ENCODE data around the gene ZNF76.

The ZNF76 gene

DNA sequence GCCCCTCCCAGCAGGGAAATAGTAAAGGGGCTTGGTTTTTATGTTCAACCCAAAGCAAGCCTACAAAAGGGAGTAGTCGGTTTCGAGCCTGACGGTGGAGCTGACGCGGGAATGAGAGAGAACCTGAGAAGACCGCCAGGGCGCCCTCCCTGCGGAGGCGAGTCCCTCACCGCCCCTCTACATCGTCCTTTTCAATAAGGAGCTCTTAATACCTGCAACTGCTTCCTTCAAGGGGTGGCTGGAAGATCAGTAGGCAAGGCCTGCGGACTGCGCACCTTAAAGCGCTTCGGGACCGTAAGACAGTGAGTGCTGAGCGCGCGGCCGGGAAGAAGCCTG lies 709 bp upstream of the ZNF76 start:
- TF ChIP-seq TAF1 (IDR thresholded peaks at IDR 0.05; ENCODE audit: low read depth) (no peak), TEAD4 (IDR thresholded peaks at IDR 0.05) (no peak)
- TF ChIP-seq, protein P1, sequence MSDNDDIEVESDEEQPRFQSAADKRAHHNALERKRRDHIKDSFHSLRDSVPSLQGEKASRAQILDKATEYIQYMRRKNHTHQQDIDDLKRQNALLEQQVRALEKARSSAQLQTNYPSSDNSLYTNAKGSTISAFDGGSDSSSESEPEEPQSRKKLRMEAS (IDR thresholded peaks at IDR 0.05) = no peak

DNA sequence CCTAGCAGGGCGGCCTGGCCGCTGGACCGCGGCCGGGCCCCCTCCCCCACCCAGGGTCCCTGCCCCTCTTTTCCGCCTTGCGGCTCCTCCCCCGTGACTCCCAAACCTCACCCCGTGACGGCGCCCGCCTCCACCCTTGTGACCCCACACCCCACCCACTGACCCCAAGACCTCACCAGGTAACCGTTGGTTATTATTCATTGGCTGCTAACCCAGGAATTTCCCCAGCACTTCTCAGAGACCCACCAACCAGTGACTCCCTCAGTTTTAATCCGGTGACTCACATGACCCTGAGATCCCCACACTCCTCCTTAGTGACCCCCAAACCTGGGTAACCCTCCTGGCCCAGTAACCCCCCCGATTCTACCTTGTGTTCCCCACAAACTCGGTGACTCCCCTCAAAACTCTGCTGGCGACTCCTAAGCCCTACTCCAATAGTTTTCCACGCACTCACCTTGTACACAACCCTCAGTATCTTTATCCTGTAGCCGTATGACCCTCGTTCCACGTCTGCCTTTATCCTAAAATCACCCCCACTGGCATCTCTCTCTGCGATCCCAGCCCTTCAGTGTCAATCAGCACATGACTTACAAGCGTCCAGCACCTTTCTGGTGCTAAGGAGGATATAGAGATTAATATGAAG lies 534 bp downstream of the ZNF76 start:
- TF ChIP-seq, protein P2, sequence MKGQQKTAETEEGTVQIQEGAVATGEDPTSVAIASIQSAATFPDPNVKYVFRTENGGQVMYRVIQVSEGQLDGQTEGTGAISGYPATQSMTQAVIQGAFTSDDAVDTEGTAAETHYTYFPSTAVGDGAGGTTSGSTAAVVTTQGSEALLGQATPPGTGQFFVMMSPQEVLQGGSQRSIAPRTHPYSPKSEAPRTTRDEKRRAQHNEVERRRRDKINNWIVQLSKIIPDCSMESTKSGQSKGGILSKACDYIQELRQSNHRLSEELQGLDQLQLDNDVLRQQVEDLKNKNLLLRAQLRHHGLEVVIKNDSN (IDR thresholded peaks at IDR 0.05) = no peak; the same call in 1 of the 2 replicates
- no peak for TF ChIP-seq NFIC (IDR thresholded peaks at IDR 0.05)
- TF ChIP-seq TAF1 (IDR thresholded peaks at IDR 0.05; ENCODE audit: low read depth) = no peak
- TF ChIP-seq YY1 (IDR thresholded peaks at IDR 0.05; ENCODE audit: low read depth) = no peak
- no peak for TF ChIP-seq EP300 (IDR thresholded peaks at IDR 0.05; ENCODE audit: borderline replicate concordance)
- TF ChIP-seq CEBPB (IDR thresholded peaks at IDR 0.05) = no peak
- no peak for TF ChIP-seq CREB1 (IDR thresholded peaks at IDR 0.05; ENCODE audit: low read depth)
- TF ChIP-seq, protein P3, sequence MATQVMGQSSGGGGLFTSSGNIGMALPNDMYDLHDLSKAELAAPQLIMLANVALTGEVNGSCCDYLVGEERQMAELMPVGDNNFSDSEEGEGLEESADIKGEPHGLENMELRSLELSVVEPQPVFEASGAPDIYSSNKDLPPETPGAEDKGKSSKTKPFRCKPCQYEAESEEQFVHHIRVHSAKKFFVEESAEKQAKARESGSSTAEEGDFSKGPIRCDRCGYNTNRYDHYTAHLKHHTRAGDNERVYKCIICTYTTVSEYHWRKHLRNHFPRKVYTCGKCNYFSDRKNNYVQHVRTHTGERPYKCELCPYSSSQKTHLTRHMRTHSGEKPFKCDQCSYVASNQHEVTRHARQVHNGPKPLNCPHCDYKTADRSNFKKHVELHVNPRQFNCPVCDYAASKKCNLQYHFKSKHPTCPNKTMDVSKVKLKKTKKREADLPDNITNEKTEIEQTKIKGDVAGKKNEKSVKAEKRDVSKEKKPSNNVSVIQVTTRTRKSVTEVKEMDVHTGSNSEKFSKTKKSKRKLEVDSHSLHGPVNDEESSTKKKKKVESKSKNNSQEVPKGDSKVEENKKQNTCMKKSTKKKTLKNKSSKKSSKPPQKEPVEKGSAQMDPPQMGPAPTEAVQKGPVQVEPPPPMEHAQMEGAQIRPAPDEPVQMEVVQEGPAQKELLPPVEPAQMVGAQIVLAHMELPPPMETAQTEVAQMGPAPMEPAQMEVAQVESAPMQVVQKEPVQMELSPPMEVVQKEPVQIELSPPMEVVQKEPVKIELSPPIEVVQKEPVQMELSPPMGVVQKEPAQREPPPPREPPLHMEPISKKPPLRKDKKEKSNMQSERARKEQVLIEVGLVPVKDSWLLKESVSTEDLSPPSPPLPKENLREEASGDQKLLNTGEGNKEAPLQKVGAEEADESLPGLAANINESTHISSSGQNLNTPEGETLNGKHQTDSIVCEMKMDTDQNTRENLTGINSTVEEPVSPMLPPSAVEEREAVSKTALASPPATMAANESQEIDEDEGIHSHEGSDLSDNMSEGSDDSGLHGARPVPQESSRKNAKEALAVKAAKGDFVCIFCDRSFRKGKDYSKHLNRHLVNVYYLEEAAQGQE (IDR thresholded peaks at IDR 0.05; ENCODE audit: low read depth) = no peak
- TF ChIP-seq RAD21 (IDR thresholded peaks at IDR 0.05; ENCODE audit: low read depth) = no peak
- no peak; the same call in 1 of the 2 replicates for TF ChIP-seq ZBTB7A (IDR thresholded peaks at IDR 0.05; ENCODE audit: low read depth)
- TF ChIP-seq EGR1 (IDR thresholded peaks at IDR 0.05) = no peak
- TF ChIP-seq, protein P1 (IDR thresholded peaks at IDR 0.05) = no peak
- TF ChIP-seq FOXM1 (IDR thresholded peaks at IDR 0.05; ENCODE audit: borderline replicate concordance, low read depth) = no peak
- TF ChIP-seq TEAD4 (IDR thresholded peaks at IDR 0.05) = no peak
- TF ChIP-seq TCF12 (IDR thresholded peaks at IDR 0.05; ENCODE audit: low read depth) = no peak

DNA sequence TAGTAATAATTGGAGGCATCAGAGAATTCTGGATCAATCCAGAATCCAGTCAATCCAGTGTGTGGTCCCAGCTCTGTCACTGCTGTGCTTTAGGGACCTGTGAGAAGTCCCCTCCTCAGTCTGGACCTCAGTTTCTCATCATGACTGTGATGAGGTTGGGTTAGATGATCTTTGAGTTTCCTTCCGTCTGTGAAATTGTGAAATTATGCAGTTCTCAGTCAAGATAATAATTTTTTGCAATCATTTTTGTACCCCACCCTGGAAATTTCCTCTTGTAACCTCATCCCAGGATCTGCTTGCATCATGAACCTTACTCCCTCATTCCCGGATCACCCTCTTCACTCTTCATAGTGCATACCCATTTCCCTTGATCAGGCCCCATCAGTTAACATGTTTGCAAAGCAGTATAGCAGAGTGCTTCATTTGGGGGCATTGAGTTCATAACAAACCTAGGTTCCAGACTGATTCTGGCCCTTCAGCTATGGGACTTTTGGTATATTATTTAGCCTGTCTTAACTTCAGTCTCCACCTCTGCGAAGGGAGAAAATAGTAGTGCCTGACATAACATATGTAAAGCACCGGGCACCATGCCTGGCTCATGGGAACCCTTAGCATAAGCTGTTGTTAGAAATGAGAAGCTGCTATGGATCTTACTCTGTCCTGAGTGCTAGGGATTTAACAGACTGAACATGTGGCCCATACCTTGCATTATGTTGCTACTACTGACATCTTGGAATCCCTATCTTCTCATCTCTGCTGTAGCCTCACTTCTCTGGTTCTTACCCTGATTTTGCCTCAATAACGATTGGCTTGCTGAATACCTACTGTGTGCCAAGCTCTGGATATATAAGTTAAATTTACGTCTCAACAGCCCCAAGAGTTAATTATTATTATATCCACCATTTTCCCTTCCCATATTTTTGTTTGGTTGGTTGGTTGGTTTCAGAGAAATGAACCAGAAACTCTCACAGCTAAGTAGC lies 1.3 kb downstream of the ZNF76 start:
- no peak for TF ChIP-seq RAD21 (IDR thresholded peaks at IDR 0.05; ENCODE audit: low read depth)
- TF ChIP-seq, protein P3 (IDR thresholded peaks at IDR 0.05; ENCODE audit: low read depth) = no peak

DNA sequence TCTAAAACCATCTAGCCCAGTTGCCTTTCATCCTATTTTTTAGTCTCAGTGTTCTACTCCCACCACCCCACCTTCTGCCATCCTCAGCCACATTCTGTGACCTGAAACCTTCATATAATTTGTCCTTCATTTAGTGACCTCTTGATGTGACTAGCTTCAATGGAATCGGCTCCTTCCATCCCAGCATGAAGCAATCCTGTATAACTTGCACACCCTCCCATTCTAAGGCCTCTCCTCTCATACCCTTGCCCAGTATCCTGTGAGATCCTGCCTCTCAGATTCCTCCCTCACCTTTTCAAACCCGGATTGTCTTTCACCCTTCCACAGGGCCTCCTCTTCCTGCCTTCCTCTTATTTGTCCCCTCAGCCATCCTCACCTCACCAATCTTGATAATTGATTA lies 3.1 kb downstream of the ZNF76 start:
- no peak for TF ChIP-seq TEAD4 (IDR thresholded peaks at IDR 0.05)
- TF ChIP-seq, protein P1 (IDR thresholded peaks at IDR 0.05) = no peak
- TF ChIP-seq, protein P3 (IDR thresholded peaks at IDR 0.05; ENCODE audit: low read depth) = no peak
- TF ChIP-seq CEBPB (IDR thresholded peaks at IDR 0.05) = no peak
- no peak for TF ChIP-seq FOXM1 (IDR thresholded peaks at IDR 0.05; ENCODE audit: borderline replicate concordance, low read depth)
- no peak for TF ChIP-seq EGR1 (IDR thresholded peaks at IDR 0.05)
- TF ChIP-seq, protein P2 (IDR thresholded peaks at IDR 0.05) = no peak
- no peak for TF ChIP-seq YY1 (IDR thresholded peaks at IDR 0.05; ENCODE audit: low read depth)
- TF ChIP-seq RAD21 (IDR thresholded peaks at IDR 0.05; ENCODE audit: low read depth) = no peak
